K562 (cell line): ENCODE measurements around the gene HMCN2.

Experiments
- POLR2A ChIP-seq: fragments of 450-650 bp; conservative IDR thresholded peaks from 2 replicates; pipeline ENCODE4 v1.6.1; 2016
- POLR2AphosphoS5 ChIP-seq: IDR thresholded peaks from 2 replicates; pipeline ENCODE4 v1.6.1; 2011; ENCODE audit warnings: mild to moderate bottlenecking, low read depth, low read length, moderate library complexity; ENCODE audit not compliant: control insufficient read depth, insufficient read depth
- RCOR1 ChIP-seq, 2 experiments: IDR thresholded peaks; 2 replicates each; pipeline ENCODE4 v1.6.1; 2012; ENCODE audit warnings: low read depth in 2 of 2, low read length in 2 of 2, borderline replicate concordance in 1 of 2, improper control_type of control experiment in 1 of 2
- USF2 ChIP-seq: sonication (generic); formaldehyde crosslinking; IDR thresholded peaks from 2 replicates; pipeline ENCODE4 v1.5.0; 2020; ENCODE audit warnings: missing genetic modification reagents

DNA sequence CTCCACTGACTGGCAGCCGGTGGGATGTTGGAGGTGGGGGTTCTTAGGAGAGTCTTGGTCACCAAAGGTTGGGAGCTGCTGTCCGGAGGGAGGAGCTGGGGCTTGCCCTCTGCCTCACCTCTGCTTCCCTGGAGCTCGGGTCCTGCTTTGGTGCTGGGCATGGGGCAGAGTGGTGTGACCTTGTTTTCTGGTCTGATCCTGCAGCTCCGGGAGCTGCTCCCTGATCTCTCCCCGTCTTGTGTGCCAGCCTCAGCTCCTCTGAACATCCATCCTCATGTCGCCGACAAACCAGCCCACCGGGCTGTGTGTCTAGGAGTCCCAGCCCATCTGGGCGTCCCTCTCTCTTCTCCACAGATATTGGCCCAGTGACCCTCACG is 18.7 kb downstream of the HMCN2 start:
- TF ChIP-seq POLR2A (no peak), USF2 (CRISPR knock-in tag) (no peak), RCOR1 (IDR thresholded peaks at IDR 0.05; ENCODE audit: borderline replicate concordance in 1 of 2, low read depth in 2 of 2, low read length in 2 of 2) (no peak), POLR2AphosphoS5 (no peak)
